Islet precursor cell (in vitro differentiated cells): ENCODE results near the gene TMEM139.
"Not testable (repeated sequence)": the region's sequence is repeated elsewhere in the genome, so short reads cannot be mapped to it uniquely, and the experiment has no call there.

Experiments used
- DNase-seq: peaks from one replicate; pipeline ENCODE4 v3.0.0-alpha.2; 2018

Gene TMEM139

GRCh38 chr7:143259765-143260164 is 25.0 kb upstream of the TMEM139 start:
- no peak for DNase-seq

- no peak for DNase-seq
Observed at GRCh38 chr7:143261901-143262300, 22.9 kb upstream of the TMEM139 start.

- DNase-seq: peak; percentile 90
Observed at GRCh38 chr7:143263266-143264195, 21.2 kb upstream of the TMEM139 start, which contains the start of gene GSTK1. Gene GSTK1, plus strand, starts transcription at chr7:143263441. Its CDS starts 73 bp downstream, at chr7:143263514.

GRCh38 chr7:143264196-143264568 is 20.6 kb upstream of the TMEM139 start:
- not testable (repeated sequence) for DNase-seq

- no peak for DNase-seq
Observed at GRCh38 chr7:143265017-143265693, 19.6 kb upstream of the TMEM139 start.

GRCh38 chr7:143269251-143269650 is 15.5 kb upstream of the TMEM139 start:
- no peak for DNase-seq

- DNase-seq: no peak
Observed at GRCh38 chr7:143271240-143271639, 13.5 kb upstream of the TMEM139 start.

- no peak for DNase-seq
Observed at GRCh38 chr7:143272871-143273270, 11.9 kb upstream of the TMEM139 start.

GRCh38 chr7:143279186-143280098 is 5.3 kb upstream of the TMEM139 start:
- DNase-seq: no peak

GRCh38 chr7:143280160-143280559 is 4.6 kb upstream of the TMEM139 start:
- no peak for DNase-seq

GRCh38 chr7:143280566-143280965 is 4.2 kb upstream of the TMEM139 start:
- DNase-seq: no peak

- DNase-seq: no peak
Observed at GRCh38 chr7:143281529-143281928, 3.2 kb upstream of the TMEM139 start.

GRCh38 chr7:143282124-143282523 is 2.6 kb upstream of the TMEM139 start:
- DNase-seq: no peak

GRCh38 chr7:143283381-143283780 is 1.4 kb upstream of the TMEM139 start:
- DNase-seq: no peak

GRCh38 chr7:143285470-143285778 is 666 bp downstream of the TMEM139 start:
- no peak for DNase-seq

GRCh38 chr7:143285806-143286521 is 1.2 kb downstream of the TMEM139 start:
- no peak for DNase-seq

GRCh38 chr7:143286522-143286890 is 1.7 kb downstream of the TMEM139 start:
- DNase-seq: no peak

- no peak for DNase-seq
Observed at GRCh38 chr7:143287339-143287934, 2.7 kb downstream of the TMEM139 start.

- DNase-seq: peak; percentile 98
Observed at GRCh38 chr7:143287935-143288826, 3.4 kb downstream of the TMEM139 start, which contains the start of gene CASP2. Gene CASP2, plus strand, starts transcription at chr7:143288351. Its CDS starts 105 bp downstream, at chr7:143288456.

- DNase-seq: no peak
Observed at GRCh38 chr7:143288836-143289235, 4.1 kb downstream of the TMEM139 start.

- no peak for DNase-seq
Observed at GRCh38 chr7:143289421-143289820, 4.7 kb downstream of the TMEM139 start.
